HG02678 (cell line): ENCODE results near the gene NAV3.

ENCODE experiments used
- ATAC-seq: cut with Tn5 transposase; IDR thresholded peaks from one replicate; pipeline ENCODE4 v1.9.1; 2021; ENCODE audit warnings: mild to moderate bottlenecking, moderate library complexity; ENCODE audit not compliant: unreplicated experiment

The NAV3 gene

GRCh38 chr12:78181544-78182162, 351.0 kb downstream of the NAV3 start:
- no peak for ATAC-seq

- ATAC-seq: no peak
Measured at GRCh38 chr12:78183824-78184223, 353.1 kb downstream of the NAV3 start.

GRCh38 chr12:78185109-78185508, 354.4 kb downstream of the NAV3 start:
- no peak for ATAC-seq

GRCh38 chr12:78185651-78186050, 355.0 kb downstream of the NAV3 start:
- ATAC-seq: no peak

- no peak for ATAC-seq
Measured at GRCh38 chr12:78186670-78187069, 356.0 kb downstream of the NAV3 start.

- no peak for ATAC-seq
Measured at GRCh38 chr12:78187741-78188140, 357.0 kb downstream of the NAV3 start.

- ATAC-seq: no peak
Measured at GRCh38 chr12:78189656-78190055, 359.0 kb downstream of the NAV3 start.

GRCh38 chr12:78191611-78192010, 360.9 kb downstream of the NAV3 start:
- ATAC-seq: no peak

- no peak for ATAC-seq
Measured at GRCh38 chr12:78192979-78193378, 362.3 kb downstream of the NAV3 start.

GRCh38 chr12:78194448-78194847, 363.8 kb downstream of the NAV3 start:
- no peak for ATAC-seq

- ATAC-seq: no peak
Measured at GRCh38 chr12:78198896-78199295, 368.2 kb downstream of the NAV3 start.

GRCh38 chr12:78199926-78200325, 369.2 kb downstream of the NAV3 start:
- ATAC-seq: no peak

- ATAC-seq: no peak
Measured at GRCh38 chr12:78204926-78205325, 374.2 kb downstream of the NAV3 start.

GRCh38 chr12:78208092-78208491, 377.4 kb downstream of the NAV3 start:
- no peak for ATAC-seq

- no peak for ATAC-seq
Measured at GRCh38 chr12:78209846-78210505, 379.3 kb downstream of the NAV3 start.

- ATAC-seq: no peak
Measured at GRCh38 chr12:78210506-78210860, 379.8 kb downstream of the NAV3 start.

- no peak for ATAC-seq
Measured at GRCh38 chr12:78210894-78211302, 380.2 kb downstream of the NAV3 start.

- no peak for ATAC-seq
Measured at GRCh38 chr12:78220811-78221210, 390.1 kb downstream of the NAV3 start.

GRCh38 chr12:78224154-78224553, 393.5 kb downstream of the NAV3 start:
- ATAC-seq: no peak

GRCh38 chr12:78226763-78227162, 396.1 kb downstream of the NAV3 start:
- no peak for ATAC-seq

GRCh38 chr12:78229591-78230101, 399.0 kb downstream of the NAV3 start:
- peak; percentile 93 for ATAC-seq

GRCh38 chr12:78232756-78233155, 402.1 kb downstream of the NAV3 start:
- ATAC-seq: no peak

GRCh38 chr12:78236264-78236663, 405.6 kb downstream of the NAV3 start:
- no peak for ATAC-seq
